Activated T-helper 1 cell treated with anti-CD3 and anti-CD28 coated beads, Interleukin-12 subunit alpha, Interleukin-12 subunit beta, Interleukin-2, Interleukin-4 antibody, amounts not matched to agents 30 ng/mL and 10 ng/mL and 1 ng/mL, durations not matched to agents 14 hours and 24 hours and 36 hours (primary cell): ENCODE measurements around the gene SLC25A21. TPM values are rescaled to one million over a fixed set of nuclear protein-coding genes. Genes with fewer than 3 reads are reported as not detected.

Experiments used
- DNase-seq: peaks from one replicate; pipeline ENCODE4 v3.0.0; 2021; ENCODE audit warnings: low spot score
- H3K27ac Mint-ChIP-seq: one replicate; pipeline ENCODE4 v1.8.0; 2021; ENCODE audit warnings: mild to moderate bottlenecking, mixed read lengths
- H3K27me3 Mint-ChIP-seq: one replicate; pipeline ENCODE4 v1.8.0; 2022; ENCODE audit warnings: mild to moderate bottlenecking, moderate library complexity, mixed read lengths; ENCODE audit not compliant: insufficient read depth
- H3K36me3 Mint-ChIP-seq: one replicate; pipeline ENCODE4 v1.8.0; 2021; ENCODE audit warnings: low read depth, mixed read lengths
- H3K4me1 Mint-ChIP-seq: one replicate; pipeline ENCODE4 v1.8.0; 2021; ENCODE audit warnings: low read depth, mixed read lengths
- H3K4me3 Mint-ChIP-seq: one replicate; pipeline ENCODE4 v1.8.0; 2021; ENCODE audit warnings: mild to moderate bottlenecking, moderate library complexity, mixed read lengths
- H3K9me3 Mint-ChIP-seq: one replicate; pipeline ENCODE4 v1.8.0; 2021; ENCODE audit warnings: mixed read lengths
- intact Hi-C: fragments of 100-400 bp; cut with micrococcal nuclease; formaldehyde crosslinking; loops from one replicate; pipeline ENCODE4 v1.15.1; 2024
- total RNA-seq: library from RNA; stranded (reverse); gene quantifications from 2 replicates; pipeline ENCODE4 v1.2.3, GENCODE V29; 2022

Gene SLC25A21
- total RNA-seq, 1 donor from 2014 or later, result not detected

- intact Hi-C loops, result loop anchor here (10.0 kb wide), 1 partner anchor 277 kb away; the partner anchor contains the start of gene PAX9
- Mint-ChIP-seq H3K4me3 (no peak overlapping the region), H3K36me3 (no peaks in the 10 kb centered on the region), H3K27ac (no peak overlapping the region), H3K4me1 (no peaks in the 10 kb centered on the region), H3K9me3 (no peaks in the 10 kb centered on the region), H3K27me3 (no peaks in the 10 kb centered on the region)
- no peak for DNase-seq
These were observed 230.5 kb downstream of the SLC25A21 start for GRCh38 chr14:36941783-36942521.

DNA sequence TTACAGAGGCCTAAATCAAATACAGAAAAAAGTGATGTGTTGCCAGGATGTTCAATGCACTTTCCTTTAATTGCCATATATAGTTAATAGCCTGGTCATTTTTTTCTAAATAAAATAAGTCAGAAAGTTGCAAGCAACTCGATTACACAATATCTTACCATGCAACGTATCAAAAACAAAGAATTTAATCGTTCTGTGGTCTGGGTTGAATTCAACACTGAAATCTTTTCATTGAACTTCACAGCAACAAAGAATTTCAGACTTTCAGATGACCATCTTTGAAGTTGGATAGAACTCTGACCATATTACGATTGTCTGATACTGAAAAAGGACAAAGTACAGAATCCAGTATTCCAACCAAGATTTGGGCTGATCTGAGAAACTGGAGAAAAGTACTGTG lies 231.9 kb downstream of the SLC25A21 start:
- no peak for DNase-seq
- Mint-ChIP-seq H3K9me3 (no peaks in the 10 kb centered on the region), H3K4me3 (no peak overlapping the region), H3K27ac (no peak overlapping the region), H3K4me1 (no peaks in the 10 kb centered on the region), H3K36me3 (no peaks in the 10 kb centered on the region), H3K27me3 (no peaks in the 10 kb centered on the region)
- intact Hi-C loops, result loop anchor here (10.0 kb wide), 1 partner anchor 276 kb away; the partner anchor contains the start of gene PAX9

GRCh38 chr14:36939265-36939664 lies 233.1 kb downstream of the SLC25A21 start:
- H3K36me3 Mint-ChIP-seq, result no peaks in the 10 kb centered on the region
- no peaks in the 10 kb centered on the region for H3K9me3 Mint-ChIP-seq
- no peak overlapping the region for H3K4me3 Mint-ChIP-seq
- no peaks in the 10 kb centered on the region for H3K4me1 Mint-ChIP-seq
- H3K27ac Mint-ChIP-seq, result no peak overlapping the region
- intact Hi-C loops, result no loop called here
- no peak for DNase-seq
- H3K27me3 Mint-ChIP-seq, result no peaks in the 10 kb centered on the region

DNA sequence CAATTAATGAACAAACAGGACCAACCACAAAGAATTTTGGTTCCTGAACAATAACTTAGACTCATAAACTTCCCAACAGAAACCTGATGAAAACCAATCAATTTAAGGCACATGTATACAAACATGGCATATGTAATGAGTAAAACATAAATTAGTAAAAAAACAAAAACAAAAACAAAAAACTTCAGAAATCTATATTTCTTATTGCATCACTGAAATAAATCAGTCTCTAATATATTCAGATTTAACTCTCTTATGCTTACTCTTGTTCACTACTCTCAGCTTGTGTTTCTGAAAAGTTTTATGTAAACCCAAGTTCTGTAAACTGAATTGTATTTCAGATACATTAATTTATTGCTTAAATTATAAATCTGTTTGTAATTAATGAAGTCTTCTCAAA lies 233.7 kb downstream of the SLC25A21 start:
- Mint-ChIP-seq H3K27me3 (no peaks in the 10 kb centered on the region), H3K4me1 (no peaks in the 10 kb centered on the region), H3K27ac (no peak overlapping the region), H3K36me3 (no peaks in the 10 kb centered on the region), H3K9me3 (no peaks in the 10 kb centered on the region), H3K4me3 (no peak overlapping the region)
- no peak for DNase-seq
- intact Hi-C loops, result no loop called here

DNA sequence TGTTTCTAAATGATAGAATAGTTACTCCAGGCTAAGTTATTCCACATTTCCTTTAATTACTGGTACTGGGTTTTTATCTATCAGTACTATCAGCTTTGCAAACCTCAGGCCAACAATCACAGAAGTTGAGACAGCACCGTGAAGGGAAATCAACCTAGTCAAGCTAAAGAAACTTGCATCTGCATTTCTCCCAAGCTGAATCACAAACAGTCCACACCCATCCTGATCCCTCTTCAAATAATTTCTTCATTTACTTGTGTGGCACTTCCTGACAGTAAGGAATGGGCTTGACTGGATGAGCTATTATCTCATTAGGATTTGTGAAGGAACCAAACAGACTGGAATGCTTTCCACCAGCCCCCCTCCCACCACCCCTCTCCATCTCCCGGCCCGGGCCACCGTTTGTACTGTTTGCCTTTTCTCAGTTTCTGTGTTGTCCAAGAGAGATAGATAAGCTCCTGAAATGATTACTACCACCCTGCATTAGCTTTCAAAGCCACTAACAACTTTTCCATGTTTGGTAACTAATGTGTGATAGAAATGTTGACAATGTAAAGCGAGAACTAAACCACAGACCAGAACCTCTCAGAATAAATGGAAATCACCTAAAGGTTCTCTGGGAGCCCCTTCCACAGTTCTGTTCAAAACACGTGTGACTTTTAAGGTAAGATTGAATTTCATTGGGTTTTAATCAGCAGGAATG lies 236.3 kb downstream of the SLC25A21 start:
- Mint-ChIP-seq H3K27ac (no peak overlapping the region), H3K4me3 (no peak overlapping the region), H3K27me3 (no peaks in the 10 kb centered on the region), H3K4me1 (no peaks in the 10 kb centered on the region), H3K36me3 (no peaks in the 10 kb centered on the region), H3K9me3 (no peaks in the 10 kb centered on the region)
- no peak for DNase-seq
- intact Hi-C loops, result no loop called here

- Mint-ChIP-seq H3K27me3 (no peaks in the 10 kb centered on the region), H3K36me3 (no peaks in the 10 kb centered on the region), H3K4me1 (no peaks in the 10 kb centered on the region), H3K4me3 (no peak overlapping the region), H3K9me3 (no peaks in the 10 kb centered on the region), H3K27ac (no peak overlapping the region)
- no peak for DNase-seq
- intact Hi-C loops, result no loop called here
These were observed 238.1 kb downstream of the SLC25A21 start for GRCh38 chr14:36934304-36934703.

- Mint-ChIP-seq H3K27ac (no peak overlapping the region), H3K36me3 (no peaks in the 10 kb centered on the region), H3K4me1 (no peaks in the 10 kb centered on the region), H3K4me3 (no peak overlapping the region), H3K27me3 (no peaks in the 10 kb centered on the region), H3K9me3 (no peaks in the 10 kb centered on the region)
- no peak for DNase-seq
- intact Hi-C loops, result no loop called here
These were observed 240.6 kb downstream of the SLC25A21 start for GRCh38 chr14:36931791-36932190.

DNA sequence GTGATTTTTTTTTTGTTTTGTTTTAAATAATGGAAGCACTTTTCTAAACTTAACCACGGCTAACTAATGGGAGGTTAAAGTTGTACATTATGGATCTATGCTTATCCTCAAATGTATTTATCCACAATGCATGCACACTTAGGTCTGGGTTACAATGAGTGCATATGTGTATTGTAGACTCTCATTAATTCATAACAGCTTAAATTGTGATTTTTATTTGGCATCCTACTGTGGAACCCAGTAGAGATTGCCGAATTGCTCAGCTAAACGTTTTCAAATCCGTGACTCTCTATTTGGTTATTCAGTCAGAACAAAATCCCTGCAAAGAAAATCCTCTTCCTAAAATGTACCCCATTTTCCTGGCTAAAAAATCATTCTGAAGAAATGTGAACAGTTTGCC lies 244.0 kb downstream of the SLC25A21 start:
- no peaks in the 10 kb centered on the region for H3K27me3 Mint-ChIP-seq
- no peak for DNase-seq
- H3K4me1 Mint-ChIP-seq, result no peaks in the 10 kb centered on the region
- H3K36me3 Mint-ChIP-seq, result no peaks in the 10 kb centered on the region
- H3K9me3 Mint-ChIP-seq, result no peaks in the 10 kb centered on the region
- intact Hi-C loops, result no loop called here
- H3K27ac Mint-ChIP-seq, result no peak overlapping the region
- H3K4me3 Mint-ChIP-seq, result no peak overlapping the region

DNA sequence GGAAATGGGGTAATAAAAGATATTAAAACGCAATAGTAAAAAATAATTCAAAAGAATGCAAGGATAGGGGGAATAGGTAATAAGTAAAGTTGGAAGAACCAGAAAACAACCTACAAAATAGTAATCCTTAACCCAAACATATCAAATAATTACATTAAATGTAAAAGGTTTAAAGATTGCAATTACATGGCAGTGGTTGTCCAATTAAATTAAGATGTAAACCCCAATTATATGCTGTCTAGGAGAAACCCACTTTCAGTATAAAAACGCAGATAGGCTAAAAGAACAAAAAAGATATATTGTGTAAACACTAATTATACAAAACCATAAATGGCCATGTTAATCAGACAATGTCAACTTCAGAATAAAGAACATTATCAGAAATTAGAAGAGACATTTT lies 247.3 kb downstream of the SLC25A21 start:
- Mint-ChIP-seq H3K4me3 (no peak overlapping the region), H3K9me3 (no peaks in the 10 kb centered on the region), H3K27me3 (no peaks in the 10 kb centered on the region)

GRCh38 chr14:36916668-36917067 lies 255.7 kb downstream of the SLC25A21 start:
- no peaks in the 10 kb centered on the region for H3K9me3 Mint-ChIP-seq
- no peak for DNase-seq
- H3K27ac Mint-ChIP-seq, result no peak overlapping the region
- no peaks in the 10 kb centered on the region for H3K27me3 Mint-ChIP-seq
- intact Hi-C loops, result no loop called here
- no peak overlapping the region for H3K4me3 Mint-ChIP-seq
- no peaks in the 10 kb centered on the region for H3K36me3 Mint-ChIP-seq
- H3K4me1 Mint-ChIP-seq, result no peaks in the 10 kb centered on the region

More for the DNA sequence above, 247.3 kb downstream of the SLC25A21 start:
- Mint-ChIP-seq H3K27ac (no peak overlapping the region), H3K36me3 (no peaks in the 10 kb centered on the region), H3K4me1 (no peaks in the 10 kb centered on the region)
- intact Hi-C loops, result no loop called here
- DNase-seq, result no peak

GRCh38 chr14:36915081-36915480 lies 257.3 kb downstream of the SLC25A21 start:
- no peaks in the 10 kb centered on the region for H3K36me3 Mint-ChIP-seq
- intact Hi-C loops, result no loop called here
- H3K27ac Mint-ChIP-seq, result no peak overlapping the region
- H3K9me3 Mint-ChIP-seq, result no peaks in the 10 kb centered on the region
- H3K4me1 Mint-ChIP-seq, result no peaks in the 10 kb centered on the region
- DNase-seq, result no peak
- H3K27me3 Mint-ChIP-seq, result no peaks in the 10 kb centered on the region
- no peak overlapping the region for H3K4me3 Mint-ChIP-seq

GRCh38 chr14:36910578-36910977 lies 261.8 kb downstream of the SLC25A21 start:
- H3K4me3 Mint-ChIP-seq, result no peak overlapping the region
- no peaks in the 10 kb centered on the region for H3K36me3 Mint-ChIP-seq
- intact Hi-C loops, result no loop called here
- H3K27ac Mint-ChIP-seq, result no peak overlapping the region
- H3K4me1 Mint-ChIP-seq, result no peaks in the 10 kb centered on the region
- H3K9me3 Mint-ChIP-seq, result no peaks in the 10 kb centered on the region
- no peak for DNase-seq
- no peaks in the 10 kb centered on the region for H3K27me3 Mint-ChIP-seq

- intact Hi-C loops, result no loop called here
- H3K4me1 Mint-ChIP-seq, result no peaks in the 10 kb centered on the region
- no peak overlapping the region for H3K4me3 Mint-ChIP-seq
- DNase-seq, result no peak
- no peaks in the 10 kb centered on the region for H3K9me3 Mint-ChIP-seq
- H3K36me3 Mint-ChIP-seq, result no peaks in the 10 kb centered on the region
- no peaks in the 10 kb centered on the region for H3K27me3 Mint-ChIP-seq
- no peak overlapping the region for H3K27ac Mint-ChIP-seq
These were observed 267.0 kb downstream of the SLC25A21 start for GRCh38 chr14:36905272-36905888.
